Measurements from ENCODE around the gene CPM. TPM values are rescaled to one million over a fixed set of nuclear protein-coding genes. Genes with fewer than 3 reads are reported as not detected.

CPM gene
- total RNA-seq, 1 donor from 2014 or later: 14.6 TPM

- no peak for DNase-seq (ENCODE audit: low read depth)
- Histone ChIP-seq H3K27me3 (ENCODE audit: control insufficient read depth, insufficient read depth, low read length) (no peaks in the 10 kb centered on the region), H3K36me3 (ENCODE audit: control insufficient read depth, insufficient read depth, low read length) (no peaks in the 10 kb centered on the region), H3K4me3 (ENCODE audit: low read depth, low read length) (no peak overlapping the region)
- no peak for TF ChIP-seq CTCF (IDR thresholded peaks at IDR 0.05; ENCODE audit: insufficient read depth, low read length, poor library complexity, severe bottlenecking)
Observed at GRCh38 chr12:68939505-68939904, 6.5 kb upstream of the CPM start.

GRCh38 chr12:68934392-68934791, 1.4 kb upstream of the CPM start:
- no peak for DNase-seq (ENCODE audit: low read depth)
- TF ChIP-seq CTCF (IDR thresholded peaks at IDR 0.05; ENCODE audit: insufficient read depth, low read length, poor library complexity, severe bottlenecking): no peak
- Histone ChIP-seq H3K36me3 (ENCODE audit: control insufficient read depth, insufficient read depth, low read length) (no peaks in the 10 kb centered on the region), H3K4me3 (ENCODE audit: low read depth, low read length) (no peak overlapping the region), H3K27me3 (ENCODE audit: control insufficient read depth, insufficient read depth, low read length) (no peaks in the 10 kb centered on the region)

GRCh38 chr12:68932128-68932960, 627 bp downstream of the CPM start:
- H3K4me3 ChIP-seq (ENCODE audit: low read depth, low read length): peak overlapping the region; percentile 80
- H3K36me3 ChIP-seq (ENCODE audit: control insufficient read depth, insufficient read depth, low read length): no peaks in the 10 kb centered on the region
- TF ChIP-seq CTCF (IDR thresholded peaks at IDR 0.05; ENCODE audit: insufficient read depth, low read length, poor library complexity, severe bottlenecking): no peak
- no peaks in the 10 kb centered on the region for H3K27me3 ChIP-seq (ENCODE audit: control insufficient read depth, insufficient read depth, low read length)
- DNase-seq (ENCODE audit: low read depth): no peak

- H3K27me3 ChIP-seq (ENCODE audit: control insufficient read depth, insufficient read depth, low read length): no peaks in the 10 kb centered on the region
- H3K4me3 ChIP-seq (ENCODE audit: low read depth, low read length): no peak overlapping the region
- no peak for TF ChIP-seq CTCF (IDR thresholded peaks at IDR 0.05; ENCODE audit: insufficient read depth, low read length, poor library complexity, severe bottlenecking)
- H3K36me3 ChIP-seq (ENCODE audit: control insufficient read depth, insufficient read depth, low read length): no peaks in the 10 kb centered on the region
- no peak for DNase-seq (ENCODE audit: low read depth)
Observed at GRCh38 chr12:68930178-68930577, 2.8 kb downstream of the CPM start.

- TF ChIP-seq CTCF (IDR thresholded peaks at IDR 0.05; ENCODE audit: insufficient read depth, low read length, poor library complexity, severe bottlenecking): no peak
- Histone ChIP-seq H3K27me3 (ENCODE audit: control insufficient read depth, insufficient read depth, low read length) (no peaks in the 10 kb centered on the region), H3K4me3 (ENCODE audit: low read depth, low read length) (no peak overlapping the region), H3K36me3 (ENCODE audit: control insufficient read depth, insufficient read depth, low read length) (no peaks in the 10 kb centered on the region)
- no peak for DNase-seq (ENCODE audit: low read depth)
Observed at GRCh38 chr12:68924546-68924945, 8.4 kb downstream of the CPM start.

Measured in kidney epithelial cell (primary cell).